ENCODE measurements around the gene FAM184A.

FAM184A gene

GRCh38 chr6:118930680-118931079, 147.8 kb downstream of the FAM184A start:
- DNase-seq (ENCODE audit: low spot score) (no peak), ATAC-seq (ENCODE audit: low read depth) (no peak)
- no peaks in the 10 kb centered on the region for H3K4me1 ChIP-seq (ENCODE audit: insufficient read depth, poor library complexity, severe bottlenecking)
- H3K9me3 ChIP-seq (ENCODE audit: severe bottlenecking) = no peaks in the 10 kb centered on the region
- peaks cover 59% of the 10 kb centered on the region for H3K36me3 ChIP-seq (ENCODE audit: low read depth)
- no peak overlapping the region for H3K27ac ChIP-seq (ENCODE audit: poor library complexity, severe bottlenecking)
- H3K27me3 ChIP-seq (ENCODE audit: insufficient read depth, poor library complexity, severe bottlenecking) = no peaks in the 10 kb centered on the region
- no peak overlapping the region for H3K4me3 ChIP-seq (ENCODE audit: severe bottlenecking)
- TF ChIP-seq, protein P1, sequence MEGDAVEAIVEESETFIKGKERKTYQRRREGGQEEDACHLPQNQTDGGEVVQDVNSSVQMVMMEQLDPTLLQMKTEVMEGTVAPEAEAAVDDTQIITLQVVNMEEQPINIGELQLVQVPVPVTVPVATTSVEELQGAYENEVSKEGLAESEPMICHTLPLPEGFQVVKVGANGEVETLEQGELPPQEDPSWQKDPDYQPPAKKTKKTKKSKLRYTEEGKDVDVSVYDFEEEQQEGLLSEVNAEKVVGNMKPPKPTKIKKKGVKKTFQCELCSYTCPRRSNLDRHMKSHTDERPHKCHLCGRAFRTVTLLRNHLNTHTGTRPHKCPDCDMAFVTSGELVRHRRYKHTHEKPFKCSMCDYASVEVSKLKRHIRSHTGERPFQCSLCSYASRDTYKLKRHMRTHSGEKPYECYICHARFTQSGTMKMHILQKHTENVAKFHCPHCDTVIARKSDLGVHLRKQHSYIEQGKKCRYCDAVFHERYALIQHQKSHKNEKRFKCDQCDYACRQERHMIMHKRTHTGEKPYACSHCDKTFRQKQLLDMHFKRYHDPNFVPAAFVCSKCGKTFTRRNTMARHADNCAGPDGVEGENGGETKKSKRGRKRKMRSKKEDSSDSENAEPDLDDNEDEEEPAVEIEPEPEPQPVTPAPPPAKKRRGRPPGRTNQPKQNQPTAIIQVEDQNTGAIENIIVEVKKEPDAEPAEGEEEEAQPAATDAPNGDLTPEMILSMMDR (IDR thresholded peaks at IDR 0.05; ENCODE audit: poor library complexity, severe bottlenecking) = no peak

DNA sequence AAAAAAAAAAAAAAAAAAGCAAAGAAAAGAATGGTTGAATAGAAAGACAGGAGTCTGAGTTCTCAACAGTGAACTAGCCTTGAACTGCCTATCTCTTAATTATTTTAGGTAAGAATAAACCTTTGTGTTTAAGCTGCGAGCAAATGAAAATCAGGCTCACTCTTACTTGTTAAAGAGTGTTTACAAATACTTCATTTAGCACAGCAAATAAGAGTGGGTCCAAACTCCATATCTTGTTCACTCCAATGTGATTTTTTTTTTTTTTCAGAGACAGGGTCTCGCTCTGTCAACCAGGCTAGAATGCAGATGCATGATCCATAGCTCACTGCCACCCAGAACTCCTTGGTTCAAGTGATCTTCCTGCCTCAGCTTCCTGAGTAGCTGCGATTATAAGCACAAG, 155.4 kb downstream of the FAM184A start:
- no peak overlapping the region for H3K27ac ChIP-seq (ENCODE audit: poor library complexity, severe bottlenecking)
- no peaks in the 10 kb centered on the region for H3K27me3 ChIP-seq (ENCODE audit: insufficient read depth, poor library complexity, severe bottlenecking)
- no peaks in the 10 kb centered on the region for H3K9me3 ChIP-seq (ENCODE audit: severe bottlenecking)
- TF ChIP-seq, protein P1 (IDR thresholded peaks at IDR 0.05; ENCODE audit: poor library complexity, severe bottlenecking) = no peak
- H3K36me3 ChIP-seq (ENCODE audit: low read depth) = peaks cover 78% of the 10 kb centered on the region
- no peak overlapping the region for H3K4me3 ChIP-seq (ENCODE audit: severe bottlenecking)
- no peak for ATAC-seq (ENCODE audit: low read depth)
- no peaks in the 10 kb centered on the region for H3K4me1 ChIP-seq (ENCODE audit: insufficient read depth, poor library complexity, severe bottlenecking)
- DNase-seq (ENCODE audit: low spot score) = no peak

DNA sequence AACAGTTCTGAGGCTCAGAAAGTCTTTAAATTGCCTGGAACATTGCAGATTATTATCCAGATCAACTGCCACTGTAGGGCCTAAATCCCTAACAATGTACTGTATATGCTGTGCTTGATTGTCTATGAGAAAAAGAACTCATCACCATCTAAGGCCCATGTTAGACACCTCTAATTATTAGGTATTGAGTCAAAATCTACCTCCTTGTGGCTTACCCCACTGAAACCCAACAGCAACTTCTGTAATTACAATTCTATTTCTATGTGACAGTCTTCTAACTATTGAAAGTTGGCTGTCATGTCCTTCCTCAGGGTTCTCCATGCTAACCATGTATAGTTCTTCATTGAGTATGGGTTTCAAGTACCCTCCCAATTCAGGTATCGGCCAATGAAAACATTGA, 157.4 kb downstream of the FAM184A start:
- Histone ChIP-seq H3K4me3 (ENCODE audit: severe bottlenecking) (no peak overlapping the region), H3K27me3 (ENCODE audit: insufficient read depth, poor library complexity, severe bottlenecking) (no peaks in the 10 kb centered on the region), H3K9me3 (ENCODE audit: severe bottlenecking) (no peaks in the 10 kb centered on the region), H3K27ac (ENCODE audit: poor library complexity, severe bottlenecking) (no peak overlapping the region), H3K4me1 (ENCODE audit: insufficient read depth, poor library complexity, severe bottlenecking) (no peaks in the 10 kb centered on the region), H3K36me3 (ENCODE audit: low read depth) (peaks cover 83% of the 10 kb centered on the region)
- DNase-seq (ENCODE audit: low spot score) = no peak
- ATAC-seq (ENCODE audit: low read depth) = no peak
- TF ChIP-seq, protein P1 (IDR thresholded peaks at IDR 0.05; ENCODE audit: poor library complexity, severe bottlenecking) = no peak

DNA sequence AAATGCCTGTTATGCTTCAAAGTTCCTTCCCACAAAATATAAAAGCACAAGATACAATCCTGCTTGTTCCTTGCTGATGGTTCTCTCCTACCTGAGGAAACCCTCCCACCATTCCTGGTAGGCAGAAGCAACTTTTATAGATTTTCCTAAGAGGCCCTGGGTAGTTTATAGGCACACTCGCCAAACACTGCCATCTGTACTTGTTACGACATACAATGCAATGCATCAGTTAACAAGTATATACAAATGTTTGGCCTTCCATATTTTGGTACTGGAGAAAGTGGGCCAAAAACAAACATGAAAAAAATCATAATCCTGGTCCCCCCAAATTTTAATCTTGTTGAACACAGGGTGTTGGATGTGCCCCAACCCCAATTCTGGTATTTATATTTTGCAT, 160.1 kb downstream of the FAM184A start:
- Histone ChIP-seq H3K4me1 (ENCODE audit: insufficient read depth, poor library complexity, severe bottlenecking) (no peaks in the 10 kb centered on the region), H3K4me3 (ENCODE audit: severe bottlenecking) (no peak overlapping the region), H3K27ac (ENCODE audit: poor library complexity, severe bottlenecking) (no peak overlapping the region), H3K36me3 (ENCODE audit: low read depth) (peaks cover 85% of the 10 kb centered on the region), H3K27me3 (ENCODE audit: insufficient read depth, poor library complexity, severe bottlenecking) (no peaks in the 10 kb centered on the region), H3K9me3 (ENCODE audit: severe bottlenecking) (no peaks in the 10 kb centered on the region)
- DNase-seq (ENCODE audit: low spot score) (no peak), ATAC-seq (ENCODE audit: low read depth) (no peak)
- TF ChIP-seq, protein P1 (IDR thresholded peaks at IDR 0.05; ENCODE audit: poor library complexity, severe bottlenecking) = no peak

GRCh38 chr6:118917546-118918328, 160.7 kb downstream of the FAM184A start:
- Histone ChIP-seq H3K27me3 (ENCODE audit: insufficient read depth, poor library complexity, severe bottlenecking) (no peaks in the 10 kb centered on the region), H3K9me3 (ENCODE audit: severe bottlenecking) (no peaks in the 10 kb centered on the region), H3K27ac (ENCODE audit: poor library complexity, severe bottlenecking) (no peak overlapping the region), H3K36me3 (ENCODE audit: low read depth) (peaks cover 88% of the 10 kb centered on the region), H3K4me1 (ENCODE audit: insufficient read depth, poor library complexity, severe bottlenecking) (no peaks in the 10 kb centered on the region), H3K4me3 (ENCODE audit: severe bottlenecking) (no peak overlapping the region)
- DNase-seq (ENCODE audit: low spot score) (no peak), ATAC-seq (ENCODE audit: low read depth) (no peak)
- TF ChIP-seq, protein P1 (IDR thresholded peaks at IDR 0.05; ENCODE audit: poor library complexity, severe bottlenecking) = no peak
